ENCODE data around the gene CDH4. TPM values are rescaled to one million over a fixed set of nuclear protein-coding genes. Genes with fewer than 3 reads are reported as not detected.

CDH4 gene
- total and polyA plus RNA-seq, 4 experiments from 2014 or later: 0.39 to 1.1 (median 0.41) TPM; not detected in 1

DNA sequence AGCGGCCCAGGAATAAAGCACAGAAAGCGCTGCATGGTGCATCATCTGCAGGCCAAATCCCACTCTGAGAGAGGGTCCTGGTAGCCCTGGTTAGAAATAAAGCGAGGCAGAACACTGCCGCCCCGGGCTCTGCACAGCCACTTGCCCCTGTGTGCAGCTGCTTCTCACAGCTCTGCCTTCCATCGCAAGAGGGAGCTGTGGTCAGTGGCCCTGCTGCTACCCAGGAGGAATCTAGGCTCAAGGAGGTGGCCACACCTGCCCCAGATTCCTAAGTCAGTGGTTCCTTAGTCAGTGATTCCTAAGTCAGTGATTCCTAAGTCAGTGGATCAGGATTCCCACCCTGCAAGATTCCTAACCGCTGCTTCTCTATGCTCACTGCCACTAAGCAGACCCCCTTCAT is 8.8 kb downstream of the CDH4 start:
- H3K27ac Mint-ChIP-seq: no peak overlapping the region
- H3K4me1 Mint-ChIP-seq: no peaks in the 10 kb centered on the region
- CTCF ChIA-PET (ENCODE audit: partially characterized antibody): no interaction called here
- H3K9me3 Mint-ChIP-seq: peaks cover 0 to 8% (median 0%) of the 10 kb centered on the region in 8 donors
- POLR2A ChIA-PET (ENCODE audit: partially characterized antibody): no interaction called here
- peaks cover 7 to 16% of the 10 kb centered on the region in 2 donors for H3K27me3 Mint-ChIP-seq
- no peaks in the 10 kb centered on the region for H3K36me3 ChIP-seq (ENCODE audit: insufficient read depth, low read length)
- no peaks in the 10 kb centered on the region for H3K4me1 ChIP-seq (ENCODE audit: insufficient read depth, low read length)
- H3K36me3 Mint-ChIP-seq: no peaks in the 10 kb centered on the region
- DNase-seq: no peak
- intact Hi-C loops (cut with micrococcal nuclease): no loop called here
- no peak overlapping the region for H3K4me3 Mint-ChIP-seq
- no peaks in the 10 kb centered on the region for H3K27me3 ChIP-seq (ENCODE audit: insufficient read depth, low read length)
- no peaks in the 10 kb centered on the region for H3K9me3 ChIP-seq (ENCODE audit: control insufficient read depth in 1 of 2, low read length in 2 of 2)
- H3K27ac ChIP-seq (ENCODE audit: low read depth, low read length): no peak overlapping the region
- no peak overlapping the region for H3K4me3 ChIP-seq (ENCODE audit: low read length in 2 of 2)

DNA sequence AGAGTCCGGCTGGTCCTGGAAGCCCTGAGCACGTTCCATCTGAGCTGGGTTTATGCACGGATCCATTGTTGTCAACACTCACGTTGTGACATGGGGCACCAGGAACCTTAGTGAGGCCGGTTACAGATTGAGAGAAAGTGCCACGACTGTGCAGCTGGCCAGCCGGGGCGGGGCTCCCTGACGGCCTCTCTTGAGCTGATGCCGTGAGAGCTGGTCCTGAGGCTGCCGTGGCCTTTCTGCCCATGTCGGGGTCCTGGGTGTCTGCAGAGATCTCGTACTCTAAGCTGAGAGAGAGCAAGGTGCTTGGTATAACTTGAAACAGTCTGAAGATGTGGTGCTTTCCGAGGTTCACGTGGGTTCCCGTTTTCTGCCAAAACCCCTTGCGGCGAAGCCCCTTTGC is 10.0 kb downstream of the CDH4 start:
- H3K27me3 ChIP-seq (ENCODE audit: insufficient read depth, low read length): no peaks in the 10 kb centered on the region
- CTCF ChIA-PET (ENCODE audit: partially characterized antibody): interaction anchor here (1.4 kb wide), 1 partner anchor 1204 kb away, joined by 4 read pairs; no protein-coding TSS in a partner anchor
- H3K4me1 Mint-ChIP-seq: no peaks in the 10 kb centered on the region
- no peak overlapping the region for H3K27ac Mint-ChIP-seq
- peaks cover 3 to 17% of the 10 kb centered on the region in 2 donors for H3K27me3 Mint-ChIP-seq
- H3K9me3 ChIP-seq (ENCODE audit: control insufficient read depth in 1 of 2, low read length in 2 of 2): no peaks in the 10 kb centered on the region
- H3K36me3 Mint-ChIP-seq: no peaks in the 10 kb centered on the region
- H3K4me3 ChIP-seq (ENCODE audit: low read length in 2 of 2): no peak overlapping the region
- no peak overlapping the region for H3K4me3 Mint-ChIP-seq
- intact Hi-C loops (cut with micrococcal nuclease): no loop called here
- no peaks in the 10 kb centered on the region for H3K36me3 ChIP-seq (ENCODE audit: insufficient read depth, low read length)
- POLR2A ChIA-PET (ENCODE audit: partially characterized antibody): no interaction called here
- H3K9me3 Mint-ChIP-seq: peaks cover 0 to 6% (median 0%) of the 10 kb centered on the region in 8 donors
- no peak for DNase-seq
- H3K27ac ChIP-seq (ENCODE audit: low read depth, low read length): no peak overlapping the region
- H3K4me1 ChIP-seq (ENCODE audit: insufficient read depth, low read length): no peaks in the 10 kb centered on the region

DNA sequence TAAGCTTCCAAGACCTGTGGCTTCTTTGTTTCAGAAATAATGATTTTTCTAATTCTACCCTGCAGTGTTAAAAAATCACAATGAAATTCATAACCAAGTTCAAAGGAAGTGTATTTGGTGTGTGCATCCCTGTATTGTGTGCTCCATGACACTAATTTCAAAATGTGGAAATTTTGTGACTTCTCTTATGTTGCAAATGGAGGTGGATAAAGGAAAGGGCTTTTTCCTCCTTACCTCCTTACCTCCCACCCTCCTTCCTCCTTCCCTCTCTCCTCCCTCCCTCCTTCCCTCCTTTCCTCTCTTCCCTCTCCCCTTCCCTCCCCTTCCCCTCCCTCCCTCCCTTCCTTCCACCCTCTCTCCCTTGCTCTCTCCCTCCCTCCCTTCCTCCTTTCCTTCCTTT is 10.5 kb downstream of the CDH4 start:
- Mint-ChIP-seq H3K4me1 (no peaks in the 10 kb centered on the region), H3K9me3 (peaks cover 0 to 4% (median 0%) of the 10 kb centered on the region in 8 donors), H3K36me3 (no peaks in the 10 kb centered on the region), H3K27me3 (peaks cover 2 to 16% of the 10 kb centered on the region in 2 donors), H3K4me3 (no peak overlapping the region), H3K27ac (no peak overlapping the region)
- no peaks in the 10 kb centered on the region for H3K27me3 ChIP-seq (ENCODE audit: insufficient read depth, low read length)
- intact Hi-C loops (cut with micrococcal nuclease): no loop called here
- ChIA-PET CTCF (ENCODE audit: partially characterized antibody) (interaction anchor here (1.4 kb wide), 1 partner anchor 1205 kb away, joined by 4 read pairs; no protein-coding TSS in a partner anchor), POLR2A (ENCODE audit: partially characterized antibody) (no interaction called here)
- no peaks in the 10 kb centered on the region for H3K4me1 ChIP-seq (ENCODE audit: insufficient read depth, low read length)
- no peaks in the 10 kb centered on the region for H3K9me3 ChIP-seq (ENCODE audit: control insufficient read depth in 1 of 2, low read length in 2 of 2)
- no peak for DNase-seq
- H3K27ac ChIP-seq (ENCODE audit: low read depth, low read length): no peak overlapping the region
- no peaks in the 10 kb centered on the region for H3K36me3 ChIP-seq (ENCODE audit: insufficient read depth, low read length)
- no peak overlapping the region for H3K4me3 ChIP-seq (ENCODE audit: low read length in 2 of 2)

DNA sequence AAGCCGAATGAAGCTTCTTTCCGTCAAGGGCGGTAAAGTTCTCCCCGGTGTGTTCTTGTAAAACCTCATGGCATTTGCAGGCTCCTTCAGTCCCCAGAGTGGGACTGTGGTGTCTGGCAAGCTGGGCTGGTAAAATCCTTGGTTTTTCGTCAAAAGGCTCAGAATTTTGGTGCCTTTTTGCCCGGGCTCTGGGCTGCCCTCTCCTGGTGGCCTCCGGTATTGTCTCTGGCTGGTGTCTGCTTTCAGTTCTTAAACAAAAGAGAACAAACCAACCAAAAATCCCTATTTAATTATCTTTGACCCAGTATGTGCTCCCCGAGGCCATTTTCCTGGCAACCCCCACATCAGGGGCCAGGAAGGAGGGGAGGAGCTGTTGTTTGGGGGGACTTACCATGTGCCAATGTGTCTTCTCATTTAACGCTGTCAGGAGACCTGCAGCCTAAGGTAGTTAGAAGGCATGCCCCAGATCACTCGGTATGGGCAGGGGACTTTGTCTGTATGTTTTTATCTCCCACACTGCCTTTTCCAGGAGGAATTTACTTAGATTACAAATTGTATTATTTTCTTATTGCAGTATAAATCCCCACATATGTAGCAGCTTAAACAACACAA is 11.1 kb downstream of the CDH4 start:
- peak in 3 of 5 donors; percentile 5 to 17 (median 12) for DNase-seq
- Histone ChIP-seq H3K27me3 (ENCODE audit: insufficient read depth, low read length) (no peaks in the 10 kb centered on the region), H3K4me1 (ENCODE audit: insufficient read depth, low read length) (no peaks in the 10 kb centered on the region), H3K27ac (ENCODE audit: low read depth, low read length) (no peak overlapping the region), H3K4me3 (ENCODE audit: low read length in 2 of 2) (no peak overlapping the region), H3K36me3 (ENCODE audit: insufficient read depth, low read length) (no peaks in the 10 kb centered on the region), H3K9me3 (ENCODE audit: control insufficient read depth in 1 of 2, low read length in 2 of 2) (no peaks in the 10 kb centered on the region)
- Mint-ChIP-seq H3K36me3 (no peaks in the 10 kb centered on the region), H3K27ac (no peak overlapping the region), H3K27me3 (peaks cover 2 to 16% of the 10 kb centered on the region in 2 donors), H3K4me3 (no peak overlapping the region), H3K9me3 (peaks cover 0 to 4% (median 0%) of the 10 kb centered on the region in 8 donors), H3K4me1 (no peaks in the 10 kb centered on the region)
- ChIA-PET CTCF (ENCODE audit: partially characterized antibody) (interaction anchor here (1.4 kb wide), 1 partner anchor 1205 kb away, joined by 4 read pairs; no protein-coding TSS in a partner anchor), POLR2A (ENCODE audit: partially characterized antibody) (no interaction called here)
- intact Hi-C loops (cut with micrococcal nuclease): no loop called here

DNA sequence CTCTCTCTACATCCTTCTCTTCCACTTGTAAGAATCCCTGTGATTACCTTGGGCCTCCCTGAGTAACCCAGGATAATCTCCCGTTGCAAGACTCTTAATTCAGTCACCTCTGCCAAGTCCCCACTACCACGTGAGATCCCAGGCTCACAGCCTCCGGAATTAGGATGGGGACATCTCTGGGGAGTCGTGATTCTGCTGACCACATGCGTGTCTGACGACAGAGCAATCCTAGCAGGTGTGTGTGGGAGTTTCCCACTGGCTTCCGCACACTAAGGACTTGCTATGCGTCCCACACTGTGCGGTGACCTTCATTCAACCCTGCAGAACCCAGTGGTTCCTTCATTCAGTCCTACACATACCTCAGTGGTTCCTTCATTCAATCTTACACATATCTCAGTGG is 11.9 kb downstream of the CDH4 start:
- Histone ChIP-seq H3K36me3 (ENCODE audit: insufficient read depth, low read length) (no peaks in the 10 kb centered on the region), H3K27me3 (ENCODE audit: insufficient read depth, low read length) (no peaks in the 10 kb centered on the region), H3K4me1 (ENCODE audit: insufficient read depth, low read length) (no peaks in the 10 kb centered on the region), H3K4me3 (ENCODE audit: low read length in 2 of 2) (no peak overlapping the region), H3K27ac (ENCODE audit: low read depth, low read length) (no peak overlapping the region), H3K9me3 (ENCODE audit: control insufficient read depth in 1 of 2, low read length in 2 of 2) (no peaks in the 10 kb centered on the region)
- no peak for DNase-seq
- H3K27ac Mint-ChIP-seq: no peak overlapping the region
- H3K36me3 Mint-ChIP-seq: no peaks in the 10 kb centered on the region
- peaks cover 0 to 4% (median 0%) of the 10 kb centered on the region in 8 donors for H3K9me3 Mint-ChIP-seq
- H3K4me1 Mint-ChIP-seq: no peaks in the 10 kb centered on the region
- CTCF ChIA-PET (ENCODE audit: partially characterized antibody): no interaction called here
- no peak overlapping the region for H3K4me3 Mint-ChIP-seq
- peaks cover 2 to 21% of the 10 kb centered on the region in 2 donors for H3K27me3 Mint-ChIP-seq
- POLR2A ChIA-PET (ENCODE audit: partially characterized antibody): no interaction called here
- intact Hi-C loops (cut with micrococcal nuclease): no loop called here

DNA sequence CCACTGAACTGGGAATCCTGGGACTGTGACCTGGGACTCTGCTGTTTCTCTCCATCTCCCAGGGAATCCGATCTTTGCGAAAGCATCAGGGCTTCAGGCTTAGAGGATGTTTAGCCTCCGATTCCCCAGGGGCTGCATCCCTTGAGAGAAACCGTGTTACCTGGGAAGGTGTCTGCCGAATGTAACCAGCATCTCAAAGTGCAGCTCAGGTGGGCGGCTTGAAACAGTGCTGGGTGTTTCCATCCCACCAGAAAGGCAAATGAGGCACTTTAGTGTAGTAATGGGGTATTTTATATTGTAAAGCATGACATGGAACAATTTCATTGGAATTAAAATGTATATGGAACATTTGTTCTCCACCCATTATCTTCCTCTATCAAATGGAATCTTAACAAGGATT is 15.2 kb downstream of the CDH4 start:
- intact Hi-C loops (cut with micrococcal nuclease): no loop called here
- H3K4me1 Mint-ChIP-seq: no peaks in the 10 kb centered on the region
- no peaks in the 10 kb centered on the region for H3K4me1 ChIP-seq (ENCODE audit: insufficient read depth, low read length)
- CTCF ChIA-PET (ENCODE audit: partially characterized antibody): no interaction called here
- no peak overlapping the region for H3K27ac ChIP-seq (ENCODE audit: low read depth, low read length)
- H3K27me3 Mint-ChIP-seq: peaks cover 3 to 20% of the 10 kb centered on the region in 2 donors
- H3K27ac Mint-ChIP-seq: no peak overlapping the region
- POLR2A ChIA-PET (ENCODE audit: partially characterized antibody): no interaction called here
- no peaks in the 10 kb centered on the region for H3K36me3 Mint-ChIP-seq
- no peak for DNase-seq
- H3K36me3 ChIP-seq (ENCODE audit: insufficient read depth, low read length): no peaks in the 10 kb centered on the region
- H3K9me3 ChIP-seq (ENCODE audit: control insufficient read depth in 1 of 2, low read length in 2 of 2): no peaks in the 10 kb centered on the region
- H3K4me3 ChIP-seq (ENCODE audit: low read length in 2 of 2): no peak overlapping the region
- H3K9me3 Mint-ChIP-seq: peaks cover 0 to 2% (median 0%) of the 10 kb centered on the region in 8 donors
- no peaks in the 10 kb centered on the region for H3K27me3 ChIP-seq (ENCODE audit: insufficient read depth, low read length)
- H3K4me3 Mint-ChIP-seq: no peak overlapping the region

DNA sequence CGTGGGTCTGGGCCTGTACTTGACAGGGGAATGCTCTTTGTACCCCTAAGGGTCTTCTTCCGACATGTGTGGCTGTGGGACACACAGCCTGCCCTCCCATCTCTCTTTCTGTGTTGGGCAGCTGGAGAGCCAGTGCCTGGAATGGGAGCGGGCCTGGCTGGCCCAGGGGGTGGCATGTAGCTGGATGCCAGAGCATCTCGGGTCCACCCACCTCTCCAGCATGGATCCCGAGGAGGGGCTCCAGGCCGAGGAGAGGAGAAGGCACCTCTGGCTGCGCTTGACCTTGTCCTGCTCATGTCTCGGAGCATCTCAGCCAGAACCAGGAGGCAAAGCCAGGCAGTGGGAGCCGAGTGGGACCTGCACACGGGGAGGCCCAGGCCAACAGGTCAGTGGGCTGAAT is 16.0 kb downstream of the CDH4 start:
- no peak overlapping the region for H3K4me3 Mint-ChIP-seq

More for the DNA sequence above, 16.0 kb downstream of the CDH4 start:
- Histone ChIP-seq H3K36me3 (ENCODE audit: insufficient read depth, low read length) (no peaks in the 10 kb centered on the region), H3K27ac (ENCODE audit: low read depth, low read length) (no peak overlapping the region), H3K4me3 (ENCODE audit: low read length in 2 of 2) (no peak overlapping the region), H3K9me3 (ENCODE audit: control insufficient read depth in 1 of 2, low read length in 2 of 2) (no peaks in the 10 kb centered on the region), H3K4me1 (ENCODE audit: insufficient read depth, low read length) (no peaks in the 10 kb centered on the region), H3K27me3 (ENCODE audit: insufficient read depth, low read length) (no peaks in the 10 kb centered on the region)
- ChIA-PET POLR2A (ENCODE audit: partially characterized antibody) (no interaction called here), CTCF (ENCODE audit: partially characterized antibody) (no interaction called here)
- Mint-ChIP-seq H3K9me3 (peaks cover 0 to 2% (median 0%) of the 10 kb centered on the region in 8 donors), H3K27me3 (peaks cover 3 to 16% of the 10 kb centered on the region in 2 donors), H3K27ac (no peak overlapping the region), H3K4me1 (no peaks in the 10 kb centered on the region), H3K36me3 (no peaks in the 10 kb centered on the region)
- intact Hi-C loops (cut with micrococcal nuclease): no loop called here
- no peak for DNase-seq
